Activated effector memory CD4-positive, alpha-beta T cell treated with Interleukin-2 at 50 U/mL for 16 hours (primary cell): ENCODE data around the gene HADH.
"Not testable (repeated sequence)": the region's sequence is repeated elsewhere in the genome, so short reads cannot be mapped to it uniquely, and the experiment has no call there.

Experiments
- DNase-seq: peaks from one replicate; pipeline ENCODE4 v3.0.0-alpha.2; 2020

HADH gene

GRCh38 chr4:108033348-108033747, 43.7 kb downstream of the HADH start:
- DNase-seq: no peak

GRCh38 chr4:108034565-108034964, 44.9 kb downstream of the HADH start:
- DNase-seq: no peak

GRCh38 chr4:108035691-108036090, 46.0 kb downstream of the HADH start:
- DNase-seq: no peak

- DNase-seq: peak; percentile 31
Observed at GRCh38 chr4:108036213-108036612, 46.5 kb downstream of the HADH start.

- DNase-seq: no peak
Observed at GRCh38 chr4:108037884-108038283, 48.2 kb downstream of the HADH start.

GRCh38 chr4:108042927-108043326, 53.2 kb downstream of the HADH start:
- no peak for DNase-seq

GRCh38 chr4:108043526-108043925, 53.8 kb downstream of the HADH start:
- no peak for DNase-seq

GRCh38 chr4:108044951-108045686, 55.4 kb downstream of the HADH start:
- DNase-seq: no peak

- no peak for DNase-seq
Observed at GRCh38 chr4:108045687-108046024, 56.0 kb downstream of the HADH start.

GRCh38 chr4:108047199-108047598, 57.5 kb downstream of the HADH start:
- no peak for DNase-seq

- no peak for DNase-seq
Observed at GRCh38 chr4:108048157-108048556, 58.5 kb downstream of the HADH start.

GRCh38 chr4:108048997-108049396, 59.3 kb downstream of the HADH start:
- DNase-seq: no peak

GRCh38 chr4:108049406-108049805, 59.7 kb downstream of the HADH start:
- DNase-seq: no peak

GRCh38 chr4:108050166-108051111, 60.8 kb downstream of the HADH start:
- not testable (repeated sequence) for DNase-seq

- DNase-seq: no peak
Observed at GRCh38 chr4:108051343-108051742, 61.7 kb downstream of the HADH start.

GRCh38 chr4:108052558-108053120, 63.0 kb downstream of the HADH start:
- no peak for DNase-seq

- DNase-seq: no peak
Observed at GRCh38 chr4:108053251-108053711, 63.6 kb downstream of the HADH start.

GRCh38 chr4:108054025-108054638, 64.4 kb downstream of the HADH start:
- no peak for DNase-seq

- DNase-seq: no peak
Observed at GRCh38 chr4:108055787-108056186, 66.1 kb downstream of the HADH start.

GRCh38 chr4:108056418-108056817, 66.7 kb downstream of the HADH start:
- DNase-seq: no peak

GRCh38 chr4:108058685-108059440, 69.2 kb downstream of the HADH start:
- DNase-seq: no peak

GRCh38 chr4:108060164-108060563, 70.5 kb downstream of the HADH start:
- DNase-seq: no peak
